ENCODE results near the gene KIAA0232. TPM values are rescaled to one million over a fixed set of nuclear protein-coding genes. Genes with fewer than 3 reads are reported as not detected.
"Not testable (repeated sequence)": the region's sequence is repeated elsewhere in the genome, so short reads cannot be mapped to it uniquely, and the experiment has no call there.

Gene KIAA0232
- polyA plus RNA-seq, 3 donors from 2014 or later, result 3.7 to 21.6 (median 5.9) TPM

- peaks cover 67 to 84% of the 10 kb centered on the region in 2 donors for H3K4me1 Mint-ChIP-seq
- DNase-seq; H3K9me3 Mint-ChIP-seq; H3K27me3 Mint-ChIP-seq (ENCODE audit: low read depth in 3 of 3): not testable (repeated sequence)
- H3K27ac Mint-ChIP-seq, result peak overlapping the region; percentile 13 to 72 (median 56)
- peaks cover 10 to 24% (median 15%) of the 10 kb centered on the region in 3 donors for H3K36me3 Mint-ChIP-seq
- peak overlapping the region in 1 of 5 donors; percentile 59 for H3K4me3 Mint-ChIP-seq
Measured at GRCh38 chr4:6791796-6792195, 9.3 kb downstream of the KIAA0232 start.

GRCh38 chr4:6794189-6794588 lies 11.7 kb downstream of the KIAA0232 start:
- Mint-ChIP-seq H3K9me3 (no peaks in the 10 kb centered on the region), H3K27ac (peak overlapping the region; percentile 65 to 92 (median 79)), H3K36me3 (peaks cover 8 to 11% (median 10%) of the 10 kb centered on the region in 3 donors), H3K27me3 (ENCODE audit: low read depth in 3 of 3) (peaks cover 0 to 2% (median 0%) of the 10 kb centered on the region in 3 donors), H3K4me3 (peak overlapping the region; percentile 25 to 65 (median 57)), H3K4me1 (peaks cover 64 to 74% of the 10 kb centered on the region in 2 donors)
- peak in 1 of 3 donors; percentile 17 for DNase-seq

DNA sequence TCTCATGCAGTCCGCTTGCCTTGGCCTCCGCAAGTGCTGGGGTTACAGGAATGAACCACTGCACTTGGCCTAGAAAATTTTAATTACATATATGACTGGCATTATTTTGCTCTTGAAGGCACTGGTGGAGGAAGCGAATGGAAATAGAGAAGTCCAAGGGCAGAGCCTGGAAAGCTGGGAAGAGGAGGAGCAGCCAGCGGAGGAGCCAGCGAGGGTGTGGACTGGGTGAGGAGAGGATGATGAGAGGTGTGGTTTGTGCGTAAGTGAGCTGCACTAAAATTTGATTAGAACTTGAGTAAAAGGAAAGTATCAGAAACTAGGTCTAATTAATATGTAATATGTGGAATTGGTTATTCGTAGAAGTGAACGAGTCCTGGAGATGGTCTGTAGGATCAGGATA lies 13.3 kb downstream of the KIAA0232 start:
- H3K9me3 Mint-ChIP-seq, result no peaks in the 10 kb centered on the region
- peaks cover 0 to 3% (median 0%) of the 10 kb centered on the region in 3 donors for H3K27me3 Mint-ChIP-seq (ENCODE audit: low read depth in 3 of 3)
- no peak for DNase-seq
- peaks cover 8 to 11% (median 10%) of the 10 kb centered on the region in 3 donors for H3K36me3 Mint-ChIP-seq
- peak overlapping the region in 4 of 6 donors; percentile 40 to 59 (median 54) for H3K27ac Mint-ChIP-seq
- H3K4me3 Mint-ChIP-seq, result peak overlapping the region in 1 of 5 donors; percentile 3
- H3K4me1 Mint-ChIP-seq, result peaks cover 67 to 76% of the 10 kb centered on the region in 2 donors

DNA sequence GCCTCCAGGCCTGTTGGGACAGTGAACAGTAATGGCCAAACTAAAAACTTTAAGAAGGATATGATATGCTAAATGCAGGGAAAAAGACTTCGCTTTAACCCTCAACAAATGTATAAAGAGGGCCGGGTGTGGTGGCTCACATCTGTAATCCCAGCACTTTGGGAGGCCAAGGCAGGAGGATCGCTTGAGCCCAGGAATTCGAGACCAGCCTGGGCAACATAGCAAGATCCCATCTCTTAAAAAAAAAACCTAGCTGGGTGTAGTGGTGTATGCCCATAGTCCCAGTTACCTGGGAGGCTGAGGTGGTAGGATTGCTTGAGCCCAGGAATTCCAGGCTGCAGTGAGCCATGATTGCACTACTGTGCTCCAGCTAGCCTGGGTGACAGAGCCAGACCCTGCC lies 14.8 kb downstream of the KIAA0232 start:
- Mint-ChIP-seq H3K27ac (peak overlapping the region in 1 of 6 donors; percentile 6), H3K4me1 (peaks cover 63 to 77% of the 10 kb centered on the region in 2 donors)
- not testable (repeated sequence) for H3K9me3 Mint-ChIP-seq; H3K36me3 Mint-ChIP-seq; DNase-seq; H3K4me3 Mint-ChIP-seq; H3K27me3 Mint-ChIP-seq (ENCODE audit: low read depth in 3 of 3)

DNA sequence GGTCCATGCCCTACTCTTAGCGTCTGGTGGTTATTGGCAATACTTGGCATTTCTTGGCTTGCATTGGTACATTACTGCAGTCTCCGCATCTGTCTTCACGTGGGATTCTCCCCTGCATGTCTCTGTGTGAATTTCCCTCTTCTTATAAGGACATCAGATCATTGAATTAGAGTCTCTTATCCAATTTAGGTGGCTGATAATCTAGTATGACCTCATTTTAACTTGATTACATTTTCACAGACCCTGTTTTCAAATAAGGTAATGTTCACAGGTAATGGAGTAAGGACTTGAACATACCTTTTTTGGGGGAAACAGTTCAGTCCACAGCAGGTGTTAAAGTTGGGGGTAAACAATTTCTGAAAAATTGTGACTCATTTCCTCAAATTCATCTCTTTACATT lies 16.6 kb downstream of the KIAA0232 start:
- Mint-ChIP-seq H3K4me1 (peaks cover 54 to 74% of the 10 kb centered on the region in 2 donors), H3K9me3 (no peaks in the 10 kb centered on the region), H3K4me3 (no peak overlapping the region), H3K27ac (peak overlapping the region in 5 of 6 donors; percentile 1 to 44 (median 2)), H3K36me3 (peaks cover 0 to 5% (median 0%) of the 10 kb centered on the region in 3 donors), H3K27me3 (ENCODE audit: low read depth in 3 of 3) (peaks cover 0 to 3% (median 0%) of the 10 kb centered on the region in 3 donors)
- DNase-seq, result no peak

DNA sequence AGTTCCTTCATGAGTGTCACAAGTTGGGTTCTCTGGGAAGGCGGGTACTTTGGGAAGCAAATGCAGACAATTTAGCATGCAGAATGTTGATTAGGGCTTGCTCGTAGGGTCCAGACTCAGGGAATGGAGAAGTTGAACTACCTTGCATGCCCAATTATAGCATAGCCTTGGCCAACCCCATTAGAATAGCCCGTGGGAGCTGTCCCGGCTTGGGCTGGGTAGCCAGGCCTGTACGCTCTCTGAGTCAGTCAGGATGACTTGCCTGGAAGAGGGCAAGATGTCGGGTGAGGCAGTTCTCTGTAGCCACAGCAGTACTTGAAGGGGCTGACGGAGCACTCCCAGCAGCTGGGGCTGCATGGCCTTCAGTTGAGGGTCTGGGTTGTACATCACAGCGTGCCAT lies 19.5 kb downstream of the KIAA0232 start:
- H3K9me3 Mint-ChIP-seq, result no peaks in the 10 kb centered on the region
- no peak for DNase-seq
- peaks cover 0 to 3% (median 0%) of the 10 kb centered on the region in 3 donors for H3K27me3 Mint-ChIP-seq (ENCODE audit: low read depth in 3 of 3)
- H3K4me3 Mint-ChIP-seq, result no peak overlapping the region
- H3K36me3 Mint-ChIP-seq, result peaks cover 0 to 2% (median 0%) of the 10 kb centered on the region in 3 donors
- peaks cover 37 to 59% of the 10 kb centered on the region in 2 donors for H3K4me1 Mint-ChIP-seq
- no peak overlapping the region for H3K27ac Mint-ChIP-seq

- H3K27ac Mint-ChIP-seq, result peak overlapping the region in 1 of 6 donors; percentile 65
- H3K27me3 Mint-ChIP-seq (ENCODE audit: low read depth in 3 of 3), result peaks cover 0 to 3% (median 0%) of the 10 kb centered on the region in 3 donors
- peaks cover 35 to 57% of the 10 kb centered on the region in 2 donors for H3K4me1 Mint-ChIP-seq
- no peaks in the 10 kb centered on the region for H3K9me3 Mint-ChIP-seq
- no peak overlapping the region for H3K4me3 Mint-ChIP-seq
- DNase-seq, result no peak
- H3K36me3 Mint-ChIP-seq, result peaks cover 0 to 2% (median 0%) of the 10 kb centered on the region in 3 donors
Measured at GRCh38 chr4:6802626-6803025, 20.1 kb downstream of the KIAA0232 start.

GRCh38 chr4:6803246-6803645 lies 20.7 kb downstream of the KIAA0232 start:
- DNase-seq, result no peak
- no peaks in the 10 kb centered on the region for H3K9me3 Mint-ChIP-seq
- H3K4me1 Mint-ChIP-seq, result peaks cover 36 to 60% of the 10 kb centered on the region in 2 donors
- H3K4me3 Mint-ChIP-seq, result no peak overlapping the region
- H3K27ac Mint-ChIP-seq, result no peak overlapping the region
- H3K27me3 Mint-ChIP-seq (ENCODE audit: low read depth in 3 of 3), result peaks cover 0 to 3% (median 0%) of the 10 kb centered on the region in 3 donors
- H3K36me3 Mint-ChIP-seq, result peaks cover 0 to 2% (median 0%) of the 10 kb centered on the region in 3 donors

DNA sequence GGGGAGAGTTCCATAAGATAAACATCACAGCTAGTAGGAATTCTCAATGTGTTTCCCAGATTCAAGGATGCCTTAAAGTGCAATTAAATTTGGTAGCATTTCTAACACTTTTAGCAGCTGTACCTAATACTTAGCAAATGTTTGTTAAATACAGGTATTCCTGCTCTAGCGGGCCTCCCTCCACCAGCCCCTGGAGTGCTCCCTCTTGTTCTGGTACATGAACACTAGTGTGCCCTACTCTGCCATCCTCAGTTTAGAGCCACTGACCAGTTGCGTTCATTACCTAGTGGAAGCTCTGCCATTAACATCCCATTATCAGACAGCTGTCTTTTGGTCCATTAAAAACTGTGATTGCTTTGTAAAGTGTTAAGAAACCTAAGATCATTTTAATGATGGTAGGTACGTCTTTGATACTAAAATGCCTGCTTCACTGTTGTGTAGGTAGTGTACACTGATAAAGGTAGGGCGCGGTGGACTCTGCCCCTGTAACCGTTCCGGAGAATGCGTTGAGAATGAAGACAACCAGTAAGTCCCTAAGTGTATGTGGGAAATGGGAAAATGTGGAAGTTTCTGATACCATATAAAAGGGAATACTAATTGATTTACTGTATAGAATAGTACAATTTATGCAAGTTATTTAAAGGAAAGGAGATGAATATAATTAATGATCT lies 21.7 kb downstream of the KIAA0232 start:
- H3K9me3 Mint-ChIP-seq, result no peaks in the 10 kb centered on the region
- H3K4me3 Mint-ChIP-seq, result no peak overlapping the region
- peak overlapping the region in 1 of 6 donors; percentile 12 for H3K27ac Mint-ChIP-seq
- no peak for DNase-seq
- peaks cover 0 to 1% (median 1%) of the 10 kb centered on the region in 3 donors for H3K27me3 Mint-ChIP-seq (ENCODE audit: low read depth in 3 of 3)
- H3K4me1 Mint-ChIP-seq, result peaks cover 34 to 64% of the 10 kb centered on the region in 2 donors
- peaks cover 0 to 2% (median 0%) of the 10 kb centered on the region in 3 donors for H3K36me3 Mint-ChIP-seq

- no peak overlapping the region for H3K4me3 Mint-ChIP-seq
- DNase-seq, result no peak
- H3K9me3 Mint-ChIP-seq, result no peaks in the 10 kb centered on the region
- H3K4me1 Mint-ChIP-seq, result peaks cover 29 to 59% of the 10 kb centered on the region in 2 donors
- peaks cover 0 to 1% (median 0%) of the 10 kb centered on the region in 3 donors for H3K27me3 Mint-ChIP-seq (ENCODE audit: low read depth in 3 of 3)
- no peak overlapping the region for H3K27ac Mint-ChIP-seq
- peaks cover 0 to 2% (median 0%) of the 10 kb centered on the region in 3 donors for H3K36me3 Mint-ChIP-seq
Measured at GRCh38 chr4:6806924-6807626, 24.5 kb downstream of the KIAA0232 start.

DNA sequence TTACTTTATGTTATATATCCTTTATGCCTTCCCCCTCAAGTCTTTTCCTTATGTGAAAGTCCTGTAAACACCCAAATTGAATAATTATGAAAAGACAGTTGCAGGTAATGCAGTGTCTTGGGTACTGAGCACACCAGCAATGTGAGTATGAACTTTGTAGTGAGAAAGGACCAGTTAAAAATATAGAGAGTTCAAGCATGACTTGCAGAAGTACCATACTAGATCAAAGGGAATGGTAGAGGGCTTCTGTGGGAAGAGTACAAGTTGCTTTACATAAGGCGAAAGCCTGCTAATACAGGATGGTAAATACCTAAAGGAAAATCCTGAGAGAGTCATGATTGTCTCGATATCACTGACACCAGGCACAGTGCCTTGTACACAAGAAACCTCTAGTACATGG lies 25.7 kb downstream of the KIAA0232 start:
- Mint-ChIP-seq H3K4me3 (no peak overlapping the region), H3K27me3 (ENCODE audit: low read depth in 3 of 3) (peaks cover 0 to 1% (median 0%) of the 10 kb centered on the region in 3 donors), H3K27ac (peak overlapping the region in 1 of 6 donors; percentile 28), H3K36me3 (no peaks in the 10 kb centered on the region), H3K9me3 (no peaks in the 10 kb centered on the region), H3K4me1 (peaks cover 22 to 50% of the 10 kb centered on the region in 2 donors)
- DNase-seq, result no peak

DNA sequence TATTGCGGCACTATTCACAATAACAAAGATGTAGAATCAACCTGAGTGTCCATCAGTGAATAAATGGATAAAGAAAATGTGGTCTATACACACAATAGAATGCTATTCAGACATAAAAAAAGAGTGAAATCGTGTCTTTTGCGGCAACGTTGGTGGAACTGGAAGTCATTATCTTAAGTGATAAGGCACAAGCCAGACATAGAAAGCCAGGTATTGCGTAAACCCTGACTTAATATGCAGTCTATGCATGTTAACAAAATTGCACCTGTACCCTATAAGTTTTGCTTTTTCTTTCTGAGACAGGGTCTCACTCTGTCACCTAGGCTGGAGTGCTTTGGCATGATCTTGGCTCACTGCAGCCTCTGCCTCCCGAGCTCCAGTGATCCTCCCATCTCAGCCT lies 28.6 kb downstream of the KIAA0232 start:
- Mint-ChIP-seq H3K36me3 (no peaks in the 10 kb centered on the region), H3K4me1 (peaks cover 29 to 53% of the 10 kb centered on the region in 2 donors), H3K27me3 (ENCODE audit: low read depth in 3 of 3) (peaks cover 0 to 1% (median 0%) of the 10 kb centered on the region in 3 donors), H3K4me3 (no peak overlapping the region), H3K27ac (peak overlapping the region in 1 of 6 donors; percentile 6), H3K9me3 (no peaks in the 10 kb centered on the region)
- DNase-seq, result no peak

- peaks cover 38 to 69% of the 10 kb centered on the region in 2 donors for H3K4me1 Mint-ChIP-seq
- no peaks in the 10 kb centered on the region for H3K9me3 Mint-ChIP-seq
- peak overlapping the region in 1 of 6 donors; percentile 4 for H3K27ac Mint-ChIP-seq
- H3K36me3 Mint-ChIP-seq, result no peaks in the 10 kb centered on the region
- H3K4me3 Mint-ChIP-seq, result no peak overlapping the region
- DNase-seq, result no peak
- H3K27me3 Mint-ChIP-seq (ENCODE audit: low read depth in 3 of 3), result peaks cover 0 to 1% (median 0%) of the 10 kb centered on the region in 3 donors
Measured at GRCh38 chr4:6812766-6813165, 30.2 kb downstream of the KIAA0232 start.

GRCh38 chr4:6813725-6814124 lies 31.2 kb downstream of the KIAA0232 start:
- Mint-ChIP-seq H3K27ac (peak overlapping the region in 2 of 6 donors; percentile 72 to 83), H3K27me3 (ENCODE audit: low read depth in 3 of 3) (no peaks in the 10 kb centered on the region), H3K4me3 (no peak overlapping the region), H3K9me3 (no peaks in the 10 kb centered on the region), H3K36me3 (peaks cover 3 to 4% (median 4%) of the 10 kb centered on the region in 3 donors), H3K4me1 (peaks cover 38 to 68% of the 10 kb centered on the region in 2 donors)
- DNase-seq, result no peak
